K562 (cell line): Measurements from ENCODE around the gene NYAP2. TPM values are rescaled to one million over a fixed set of nuclear protein-coding genes. Genes with fewer than 3 reads are reported as not detected.
A peak's percentile ranks its signal among the peaks of the same experiment; 100 is the strongest.

Experiments
- ATAC-seq: fragments of 200-7000 bp; cut with Tn5 transposase; 3 replicates; pipeline ENCODE4 v1.9.1; 2020; ENCODE audit warnings: moderate library complexity
- BruUV-seq: library from RNA; stranded (reverse); fragments of 400-500 nt; replicated peaks from 2 replicates; lab custom pipeline; 2021; lab: Mats Ljungman, UMichigan
- CTCF ChIA-PET: fragments of 300-600 bp; formaldehyde crosslinking; extraction: SDS; loops from one replicate; lab custom pipeline; 2021; ENCODE audit warnings: low intra/inter-chr PET ratio; lab: Yijun Ruan, JAX
- POLR2A ChIA-PET: fragments of 300-600, 350-650 bp; sonication (Branson Sonifier 250); formaldehyde crosslinking; extraction: SDS; loops from one replicate; lab custom pipeline; 2021; ENCODE audit warnings: antibody characterized with exemption, inconsistent platforms; lab: Yijun Ruan, JAX
- DNase-seq, 4 experiments: peaks; one replicate each; pipeline versions ENCODE4 v3.0.0 to v3.0.0-alpha.2; 2011 to 2018; ENCODE audit warnings: low spot score in 3 of 4, mixed read lengths in 3 of 4; ENCODE audit errors: extremely low read depth in 1 of 4
- FAIRE-seq: peaks from 2 replicates; lab custom pipeline; 2011; peaks lifted over from hg19 to GRCh38; lab: Jason Lieb, UNC
- H2AFZ ChIP-seq: 2 replicates; pipeline ENCODE4 v1.6.0; 2011; ENCODE audit warnings: low read depth, low read length, control low read depth, inconsistent platforms
- H3K27ac ChIP-seq: fragments of 200-600 bp; 3 replicates; pipeline ENCODE4 v1.8.0; 2011; ENCODE audit warnings: low read depth, mild to moderate bottlenecking, control low read depth, inconsistent platforms, low read length, moderate library complexity, mixed read lengths; ENCODE audit errors: extremely low read depth
- H3K27me3 ChIP-seq, 2 experiments: fragments of 300-600 bp in 1 of 2; 2 replicates in 1 of 2; 3 replicates in 1 of 2; pipeline versions ENCODE4 v1.6.0 to v1.8.0; 2011; ENCODE audit warnings: inconsistent platforms in 2 of 2, low read length in 2 of 2, mild to moderate bottlenecking in 1 of 2, mixed read lengths in 1 of 2, moderate library complexity in 1 of 2; ENCODE audit not compliant: control insufficient read depth in 2 of 2, insufficient read depth in 2 of 2
- H3K36me3 ChIP-seq: fragments of 300-600 bp; 3 replicates; pipeline ENCODE4 v1.8.0; 2011; ENCODE audit warnings: mild to moderate bottlenecking, low read length, inconsistent platforms; ENCODE audit not compliant: control insufficient read depth, insufficient read depth
- H3K4me1 ChIP-seq, 2 experiments: fragments of 200-600 bp in 1 of 2; replicated peaks in 1 of 2; 2 replicates in 1 of 2; 3 replicates in 1 of 2; pipeline versions ENCODE4 v1.5.1 to v1.8.0; 2011; ENCODE audit warnings: inconsistent platforms in 2 of 2, low read length in 2 of 2, mild to moderate bottlenecking in 1 of 2, mixed read lengths in 1 of 2, moderate library complexity in 1 of 2; ENCODE audit not compliant: control insufficient read depth in 2 of 2, insufficient read depth in 2 of 2
- H3K4me2 ChIP-seq: 2 replicates; pipeline ENCODE4 v1.6.1; 2011; ENCODE audit warnings: low read length, control low read depth, inconsistent platforms, mixed read lengths; ENCODE audit not compliant: insufficient read depth
- H3K4me3 ChIP-seq: fragments of 200-600 bp; sonication (generic), shearing (Covaris generic); 2 replicates; pipeline ENCODE4 v1.5.1; 2016; ENCODE audit warnings: control low read depth, inconsistent platforms
- H3K79me2 ChIP-seq: fragments of 200-600 bp; 3 replicates; pipeline ENCODE4 v1.8.0; 2011; ENCODE audit warnings: low read length, inconsistent platforms; ENCODE audit not compliant: control insufficient read depth, insufficient read depth
- H3K9ac ChIP-seq, 2 experiments: 2 replicates each; pipeline versions ENCODE4 v1.6.0 to v1.6.1; 2011; ENCODE audit warnings: low read depth in 2 of 2, low read length in 2 of 2, control low read depth in 1 of 2, inconsistent platforms in 1 of 2, mild to moderate bottlenecking in 1 of 2, mixed read lengths in 1 of 2; ENCODE audit not compliant: insufficient read depth in 1 of 2
- H3K9me1 ChIP-seq: one replicate; pipeline ENCODE4 v1.6.0; 2011; ENCODE audit warnings: inconsistent platforms, mild to moderate bottlenecking, low read length, moderate library complexity; ENCODE audit not compliant: control insufficient read depth, insufficient read depth
- H3K9me3 ChIP-seq: replicated peaks from 2 replicates; pipeline ENCODE4 v1.5.1; 2011; ENCODE audit warnings: low read depth, low read length, inconsistent platforms; ENCODE audit not compliant: control insufficient read depth, insufficient read depth
- H4K20me1 ChIP-seq: replicated peaks from 2 replicates; pipeline ENCODE4 v1.6.1; 2011; ENCODE audit warnings: low read length, inconsistent platforms, mixed read lengths; ENCODE audit not compliant: control insufficient read depth, insufficient read depth
- AFF4 ChIP-seq: sonication (generic); formaldehyde crosslinking; IDR thresholded peaks from 2 replicates; pipeline ENCODE4 v1.8.0; 2023; ENCODE audit warnings: mild to moderate bottlenecking, missing genetic modification reagents
- CREB3L1 ChIP-seq: fragments of 450-650 bp; IDR thresholded peaks from 2 replicates; pipeline ENCODE4 v1.6.1; 2014; ENCODE audit warnings: low read depth, mild to moderate bottlenecking, moderate library complexity, borderline replicate concordance
- E2F8 ChIP-seq: fragments of 450-650 bp; IDR thresholded peaks from 2 replicates; pipeline ENCODE4 v1.7.1; 2018; ENCODE audit warnings: mild to moderate bottlenecking, low read depth; ENCODE audit not compliant: partially characterized antibody
- LEF1 ChIP-seq: fragments of 450-650 bp; IDR thresholded peaks from 2 replicates; pipeline ENCODE4 v1.6.1; 2016; ENCODE audit warnings: mild to moderate bottlenecking
- TCF3 ChIP-seq: sonication (generic); formaldehyde crosslinking; IDR thresholded peaks from 2 replicates; pipeline ENCODE4 v1.4.0; 2020; ENCODE audit warnings: mild to moderate bottlenecking, missing genetic modification reagents
- WGBS: fragments of 100-300 bp; shearing (Covaris generic); methylation state at CpG from one replicate; pipeline ENCODE4 v1.1.6; 2016; ENCODE audit warnings: low coverage, mixed read lengths; ENCODE audit not compliant: insufficient coverage; ENCODE audit errors: missing lambda C conversion rate; 5-methylcytosine and 5-hydroxymethylcytosine counted together
- in situ Hi-C: fragments of 300-500 bp; cut with MboI; formaldehyde crosslinking; loops from 4 replicates; pipeline ENCODE4 v1.15.0; 2018; ENCODE audit warnings: inconsistent platforms, mixed read lengths
- intact Hi-C: fragments of 100-400 bp; cut with micrococcal nuclease; formaldehyde crosslinking; loops from 2 replicates; pipeline ENCODE4 v1.14.2; 2022
- polyA plus RNA-seq, 8 experiments: library from polyadenylated mRNA; depleted of rRNA in 4 of 8; stranded (reverse) in 5 of 8; unstranded in 3 of 8; fragments of >200 nt; fragmentation: Nextera tagmentation in 2 of 8; fragmentation: Illumina TruSeq in 1 of 8; extraction: Ambion mirVana in 2 of 8; extraction: Trizol in 1 of 8; gene quantifications; 2 replicates each; pipeline versions ENCODE4 v1.2.1 to v1.2.3, GENCODE V29; 2011 to 2014; ENCODE audit warnings: inconsistent platforms in 1 of 8, missing spikeins in 1 of 8
- total RNA-seq, 7 experiments: library from RNA; depleted of rRNA in 6 of 7; stranded (reverse); fragments of >200 nt in 6 of 7; fragmentation: Illumina TruSeq in 2 of 7; extraction: Trizol in 2 of 7; gene quantifications; 2 replicates each; pipeline versions ENCODE4 v1.2.1 to v1.2.3, GENCODE V29; 2011 to 2021; ENCODE audit warnings: low replicate concordance in 1 of 7
- TF ChIP-seq, protein P1 (sequence below): IDR thresholded peaks from 2 replicates; pipeline ENCODE4 v1.6.1; 2016; ENCODE audit warnings: missing genetic modification characterization, missing compliant biosample characterization

The NYAP2 gene
- total and polyA plus RNA-seq, 9 of the 15 experiments (the other 6 are each of a cell fraction or from before 2014, with no cell fraction given), result 0.03 to 0.04 (median 0.04) TPM; not detected in 3

DNA sequence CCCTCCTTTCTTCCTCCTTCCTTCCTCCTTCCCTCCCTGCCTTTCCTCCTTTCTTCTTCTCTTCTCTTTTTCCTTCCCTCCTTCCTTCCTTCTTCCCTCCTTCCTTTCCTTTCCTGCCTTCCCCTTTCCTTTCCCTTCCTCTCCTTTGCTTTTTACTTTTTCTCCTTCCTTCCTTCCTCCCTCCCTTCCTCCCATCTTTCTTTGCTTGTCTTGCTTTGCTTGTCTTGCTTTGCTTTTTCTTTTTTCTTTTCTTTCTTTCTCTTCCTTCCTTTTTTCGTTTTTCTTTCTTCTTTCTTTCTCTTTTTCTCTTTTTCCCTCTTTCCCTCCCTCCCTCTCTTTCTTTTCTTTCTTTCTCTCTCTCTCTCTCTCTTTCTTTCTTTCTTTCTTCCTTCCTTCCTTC lies 113.0 kb downstream of the NYAP2 start:
- ChIA-PET POLR2A (no interaction called here), CTCF (no interaction called here)
- no peak for DNase-seq
- 0% methylated on average over 1 of the region's 1 CpG for WGBS
- Histone ChIP-seq H3K4me3 (no peak overlapping the region), H3K79me2 (no peaks in the 10 kb centered on the region), H3K27ac (no peak overlapping the region), H3K36me3 (no peaks in the 10 kb centered on the region), H3K4me1 (no peaks in the 10 kb centered on the region), H3K9ac (no peak overlapping the region), H3K27me3 (no peaks in the 10 kb centered on the region), H3K4me2 (no peak overlapping the region), H3K9me3 (no peaks in the 10 kb centered on the region), H3K9me1 (no peaks in the 10 kb centered on the region), H2AFZ (no peak overlapping the region), H4K20me1 (no peaks in the 10 kb centered on the region)
- TF ChIP-seq AFF4 (CRISPR knock-in tag) (no peak), TCF3 (CRISPR knock-in tag) (no peak), E2F8 (no peak), CREB3L1 (no peak), LEF1 (no peak)
- TF ChIP-seq, protein P1, sequence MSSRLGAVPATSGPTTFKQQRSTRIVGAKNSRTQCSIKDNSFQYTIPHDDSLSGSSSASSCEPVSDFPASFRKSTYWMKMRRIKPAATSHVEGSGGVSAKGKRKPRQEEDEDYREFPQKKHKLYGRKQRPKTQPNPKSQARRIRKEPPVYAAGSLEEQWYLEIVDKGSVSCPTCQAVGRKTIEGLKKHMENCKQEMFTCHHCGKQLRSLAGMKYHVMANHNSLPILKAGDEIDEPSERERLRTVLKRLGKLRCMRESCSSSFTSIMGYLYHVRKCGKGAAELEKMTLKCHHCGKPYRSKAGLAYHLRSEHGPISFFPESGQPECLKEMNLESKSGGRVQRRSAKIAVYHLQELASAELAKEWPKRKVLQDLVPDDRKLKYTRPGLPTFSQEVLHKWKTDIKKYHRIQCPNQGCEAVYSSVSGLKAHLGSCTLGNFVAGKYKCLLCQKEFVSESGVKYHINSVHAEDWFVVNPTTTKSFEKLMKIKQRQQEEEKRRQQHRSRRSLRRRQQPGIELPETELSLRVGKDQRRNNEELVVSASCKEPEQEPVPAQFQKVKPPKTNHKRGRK (tag), result peak; percentile 87
- no TSS peak for BruUV-seq
- FAIRE-seq, result no peak
- intact Hi-C loops, result no loop called here
- in situ Hi-C loops, result no loop called here
- ATAC-seq, result no peak
